Testis (tissue), 2 donors: ENCODE data around the gene CHKA.

Experiments used
- CTCF ChIP-seq, 3 experiments: fragments of 450-650 bp in 2 of 3; fragments of 200-600 bp in 1 of 3; sonication (generic) in 1 of 3; IDR thresholded peaks; one replicate each; pipeline ENCODE4 v1.5.1; 2016 to 2019; ENCODE audit warnings: antibody characterized with exemption in 3 of 3, mild to moderate bottlenecking in 2 of 3, moderate library complexity in 1 of 3
- POLR2A ChIP-seq: fragments of 450-650 bp; IDR thresholded peaks from one replicate; pipeline ENCODE4 v1.6.1; 2017; ENCODE audit warnings: antibody characterized with exemption, mild to moderate bottlenecking, moderate library complexity

GRCh38 chr11:68158580-68158979 lies 37.4 kb upstream of the CHKA start:
- TF ChIP-seq CTCF (IDR thresholded peaks at IDR 0.05) (no peak), POLR2A (no peak)
